ENCODE measurements around the gene HOXC6.

HOXC6 gene

DNA sequence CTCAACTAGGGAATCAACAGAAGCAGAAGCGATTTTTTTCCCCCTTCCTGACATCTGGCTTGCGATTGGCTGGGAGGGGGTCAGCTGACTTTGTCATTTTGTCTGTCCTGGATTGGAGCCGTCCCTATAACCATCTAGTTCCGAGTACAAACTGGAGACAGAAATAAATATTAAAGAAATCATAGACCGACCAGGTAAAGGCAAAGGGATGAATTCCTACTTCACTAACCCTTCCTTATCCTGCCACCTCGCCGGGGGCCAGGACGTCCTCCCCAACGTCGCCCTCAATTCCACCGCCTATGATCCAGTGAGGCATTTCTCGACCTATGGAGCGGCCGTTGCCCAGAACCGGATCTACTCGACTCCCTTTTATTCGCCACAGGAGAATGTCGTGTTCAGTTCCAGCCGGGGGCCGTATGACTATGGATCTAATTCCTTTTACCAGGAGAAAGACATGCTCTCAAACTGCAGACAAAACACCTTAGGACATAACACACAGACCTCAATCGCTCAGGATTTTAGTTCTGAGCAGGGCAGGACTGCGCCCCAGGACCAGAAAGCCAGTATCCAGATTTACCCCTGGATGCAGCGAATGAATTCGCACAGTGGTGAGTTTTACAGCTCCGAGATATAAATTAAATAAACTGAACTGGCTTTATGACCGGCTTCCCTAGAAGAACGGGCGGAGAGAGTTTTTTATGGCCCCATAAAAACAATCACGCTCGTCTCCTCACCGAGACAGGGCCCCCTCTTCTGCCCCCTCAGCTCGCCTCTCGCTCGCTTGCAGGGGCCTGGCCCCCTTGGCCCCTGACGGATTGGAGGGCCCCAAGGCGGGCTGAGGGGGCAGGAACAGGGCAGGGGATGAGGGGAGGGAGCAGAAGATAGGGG lies at the start of gene HOXC6:
HOXC6 (plus strand) TSS at position 127 of the 888 bp plus-strand sequence; CDS start at position 209, 82 bp downstream.
- DNase-seq, result peak; percentile 83

DNA sequence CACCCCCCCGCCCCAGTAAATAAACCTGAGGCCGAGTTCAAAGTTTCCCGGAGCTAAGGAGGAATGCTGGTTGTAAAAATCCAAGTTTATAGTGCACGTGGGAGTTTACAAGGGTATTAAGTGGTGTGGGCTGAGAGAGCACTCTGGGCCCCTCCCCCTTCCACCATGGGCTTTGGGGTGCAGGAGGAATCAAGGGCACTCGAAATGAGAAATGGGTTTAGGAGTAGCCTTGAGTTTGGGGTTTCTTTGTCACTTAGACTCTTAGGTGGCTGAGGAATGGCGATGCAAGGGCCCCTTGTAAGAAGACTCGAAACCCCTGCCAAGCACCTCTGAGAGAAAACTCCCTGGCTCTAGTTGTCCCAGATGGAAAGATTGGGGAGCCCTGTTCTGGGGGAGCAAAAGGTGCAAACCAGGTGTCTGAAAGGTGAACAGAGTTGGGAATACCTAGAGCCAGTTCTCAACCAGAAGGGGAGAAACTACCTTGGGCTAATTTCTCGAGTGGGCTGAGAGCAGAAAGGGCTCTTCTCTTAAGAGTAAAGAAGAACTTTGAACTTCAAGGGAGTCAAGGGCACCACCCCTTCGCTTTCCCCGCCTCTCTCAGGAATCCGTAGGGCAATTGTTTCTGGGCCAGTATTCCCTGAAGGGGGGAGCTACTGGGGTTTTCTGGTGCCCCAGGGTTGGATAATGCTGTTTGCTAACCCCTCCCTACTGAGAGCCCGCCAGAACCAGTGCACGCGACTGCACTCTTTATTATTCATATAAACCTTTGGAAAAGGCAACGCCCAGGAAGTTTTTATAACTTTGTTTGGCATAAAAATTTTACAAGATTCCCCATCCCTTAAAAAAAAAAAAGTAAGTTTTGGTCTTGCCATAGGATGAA lies 49.5 kb upstream of the HOXC6 start:
- no peak for DNase-seq

DNA sequence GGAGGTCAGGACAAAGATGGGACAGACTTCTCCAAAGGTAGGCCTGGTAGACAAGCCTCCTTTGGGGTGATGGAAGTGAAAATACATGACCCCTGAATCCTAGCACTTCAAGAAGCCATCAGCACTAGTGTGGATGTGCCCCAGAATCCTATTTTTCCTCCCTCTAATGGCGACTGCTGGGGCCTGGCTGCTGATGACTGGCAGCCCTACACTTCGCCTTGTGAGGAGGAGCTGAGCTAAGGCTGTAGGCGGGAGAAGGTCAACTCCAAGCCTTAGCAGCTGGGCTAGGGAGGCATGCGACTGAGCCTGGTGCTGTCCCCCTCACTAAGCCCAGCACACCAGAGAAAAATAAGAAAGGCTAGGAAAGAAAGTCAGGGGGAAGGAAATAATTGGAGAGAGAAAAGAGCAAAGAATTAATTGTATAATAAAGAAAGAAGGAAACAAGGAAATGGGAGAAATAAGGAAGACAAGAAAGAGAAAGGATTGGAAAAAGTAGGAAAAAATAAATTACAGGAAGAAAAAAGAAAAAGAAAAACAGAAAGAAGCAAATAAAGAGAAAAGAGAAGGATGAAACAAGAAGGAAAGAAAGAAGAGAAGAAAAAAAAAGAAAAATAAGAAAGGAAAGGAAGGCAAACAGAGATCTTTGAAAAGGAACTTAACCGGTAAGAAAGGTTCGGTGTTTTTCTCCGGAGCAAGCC lies 48.0 kb upstream of the HOXC6 start:
- DNase-seq, result no peak

DNA sequence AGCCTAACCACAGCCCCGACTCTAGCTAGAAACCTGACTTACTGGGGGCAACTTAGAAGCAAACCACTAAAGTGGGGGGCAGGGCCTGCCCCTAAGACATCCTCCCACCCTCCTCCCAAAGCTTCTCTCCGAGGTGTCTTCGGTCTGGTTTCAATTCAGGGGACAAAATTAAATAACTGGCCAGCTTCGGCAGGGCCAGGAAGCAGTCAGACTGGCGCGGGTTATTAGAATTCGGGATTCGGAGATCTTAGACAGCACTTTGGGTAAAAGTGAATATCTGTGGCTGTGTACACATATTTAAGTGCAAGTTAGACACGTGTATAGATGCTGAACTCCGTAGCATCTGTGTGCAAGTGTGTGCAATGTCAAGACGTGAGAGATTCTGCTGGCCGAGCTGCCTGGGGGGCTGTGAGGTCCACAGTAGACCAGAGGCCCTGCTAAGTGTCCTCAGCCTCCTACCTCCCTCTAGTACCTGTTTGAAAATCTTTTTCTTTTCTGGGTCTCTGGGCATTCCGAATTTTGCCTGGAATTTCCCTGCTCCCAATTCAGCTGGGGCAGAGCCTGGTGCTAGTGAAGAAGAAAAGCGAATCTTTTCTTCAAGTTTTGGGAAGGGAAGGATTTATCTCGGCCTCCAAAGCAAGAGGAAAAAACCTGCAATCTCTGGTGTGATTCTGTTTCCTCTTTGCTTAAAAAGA lies 47.3 kb upstream of the HOXC6 start:
- no peak for DNase-seq

DNA sequence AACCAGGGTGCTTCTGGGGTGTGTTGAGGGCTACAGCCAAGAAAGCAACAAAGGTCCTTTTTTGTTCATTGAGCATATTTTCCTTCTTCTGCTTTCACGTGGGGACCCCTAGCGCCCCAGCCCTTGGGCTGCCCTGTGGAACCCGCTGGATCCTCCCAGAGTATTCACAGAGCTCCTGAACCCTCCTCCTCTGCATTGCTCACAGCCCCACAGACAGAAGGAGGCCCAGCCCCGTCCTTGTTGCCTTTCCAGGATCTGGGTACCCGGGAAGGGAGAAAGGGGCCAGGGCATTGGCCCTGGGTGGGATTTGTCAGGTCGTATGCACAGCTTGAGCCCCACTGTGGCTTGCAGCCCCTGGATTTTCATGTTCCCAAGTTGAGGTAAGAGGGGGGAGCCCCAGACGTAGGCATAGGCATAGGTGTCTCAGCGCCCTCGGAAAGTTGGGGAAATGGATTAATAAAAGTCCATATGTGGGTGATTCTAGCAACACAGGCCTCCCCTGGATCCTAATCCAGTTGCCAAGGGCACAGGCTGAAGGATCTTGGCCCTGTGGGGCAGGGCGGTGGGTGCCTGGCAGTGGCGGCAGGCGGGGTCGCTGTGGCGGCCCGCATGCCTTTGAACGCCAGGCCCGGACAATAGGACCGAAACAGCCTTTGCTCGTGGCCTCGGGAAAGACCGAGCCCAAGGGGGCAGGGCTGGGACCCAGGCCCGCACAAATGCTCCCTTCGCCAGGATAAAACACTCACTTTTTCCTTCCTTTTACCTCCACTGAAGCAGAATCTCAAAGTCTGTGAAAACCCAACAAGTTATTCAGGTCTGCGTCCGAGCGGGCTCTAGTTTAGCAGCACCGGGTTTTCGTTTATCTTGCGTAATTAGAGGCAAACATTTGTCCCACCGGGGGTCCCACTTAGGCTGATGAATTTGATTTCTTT lies 46.3 kb upstream of the HOXC6 start:
- no peak for DNase-seq

DNA sequence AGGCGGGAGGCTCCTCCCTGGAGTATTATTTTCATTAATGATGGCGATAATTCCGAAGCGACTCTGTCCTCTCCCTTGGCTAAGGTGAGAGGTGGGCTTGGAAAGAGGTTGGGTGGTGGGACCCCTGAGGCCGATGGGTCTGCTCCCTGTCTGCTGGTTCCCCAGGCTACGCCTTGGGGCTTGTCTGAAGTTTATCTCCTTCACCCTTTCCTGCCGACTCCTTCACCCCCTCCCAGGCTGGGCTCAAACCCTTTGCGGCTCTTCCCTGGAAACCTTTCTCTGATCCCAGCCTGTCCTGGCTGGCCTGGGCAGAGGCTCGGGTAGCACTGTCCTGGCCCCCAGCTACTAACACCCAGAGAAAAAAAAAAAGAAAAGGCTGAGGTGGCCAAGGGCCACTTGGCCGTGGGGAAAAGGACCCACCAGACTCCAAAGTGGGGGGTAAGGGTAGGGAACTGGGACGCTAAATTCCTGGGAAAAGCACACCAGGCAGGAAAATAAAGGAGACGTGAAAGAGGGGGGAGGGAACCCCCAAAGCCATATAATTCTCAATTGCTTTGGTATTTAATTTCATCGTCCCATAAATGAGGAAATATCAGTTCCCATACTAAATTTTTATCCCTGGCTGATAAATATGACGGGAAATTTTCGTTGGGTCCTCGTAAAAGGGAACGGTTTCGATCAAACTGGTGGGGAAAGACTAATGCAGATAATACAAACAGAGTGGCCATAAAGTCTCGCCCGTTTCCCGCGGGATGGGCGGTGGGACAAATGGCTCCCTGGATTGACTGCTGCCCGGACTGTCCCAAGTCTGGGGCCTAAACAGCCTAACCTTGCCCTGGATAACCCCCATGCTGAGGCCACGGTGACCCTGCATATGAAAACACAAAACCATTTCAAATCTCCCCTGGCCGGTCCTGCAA lies 45.3 kb upstream of the HOXC6 start:
- DNase-seq, result no peak

DNA sequence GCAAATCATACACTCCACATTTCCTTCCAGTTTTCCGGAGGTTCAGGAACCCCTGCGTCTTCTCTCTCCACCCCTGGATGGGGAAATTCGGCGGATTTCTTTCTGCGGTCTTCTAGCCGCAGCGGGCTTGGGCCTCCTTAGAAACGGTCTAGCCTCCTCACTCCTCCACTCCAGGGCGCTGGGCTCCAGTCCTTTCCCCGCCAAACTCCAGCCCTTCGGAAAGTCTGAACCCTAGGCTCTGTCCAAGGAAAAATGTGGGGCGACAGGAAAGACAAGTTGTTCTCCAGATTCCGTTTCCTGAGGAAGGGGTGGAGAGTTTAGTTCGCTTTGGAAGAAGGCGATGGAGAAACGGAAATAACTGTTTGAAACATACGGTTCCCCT lies 44.7 kb upstream of the HOXC6 start:
- DNase-seq, result no peak

DNA sequence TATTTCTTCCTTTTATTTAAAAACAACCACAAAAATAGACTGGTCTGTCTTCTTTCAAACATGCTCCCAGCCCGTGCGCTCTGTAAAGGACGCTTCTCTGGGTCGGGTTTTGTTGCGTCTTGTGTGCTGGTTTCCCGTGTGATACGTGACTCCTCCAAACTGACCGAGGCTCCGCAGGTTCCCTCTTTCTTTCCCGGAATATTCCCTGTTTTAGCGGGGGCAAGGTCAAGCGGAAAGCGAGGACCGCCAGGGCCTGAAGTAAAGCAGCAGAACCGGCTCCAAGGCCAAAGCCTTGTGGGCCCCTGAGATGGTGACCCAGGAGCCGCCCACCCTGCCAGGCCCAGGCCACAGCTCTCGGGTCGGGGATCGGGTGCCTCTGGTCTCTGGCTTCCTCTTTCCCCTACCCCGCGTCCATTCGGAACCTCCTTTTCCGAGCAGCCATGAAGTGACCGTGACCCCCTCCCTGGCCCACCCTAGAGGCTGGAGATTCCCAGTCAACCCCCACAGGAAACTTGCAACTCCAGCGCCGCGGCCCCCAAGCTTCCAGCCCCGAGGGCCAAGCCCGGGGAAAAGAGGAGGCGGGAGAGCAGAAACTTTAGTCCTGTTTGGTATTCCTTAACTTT lies 44.2 kb upstream of the HOXC6 start:
- no peak for DNase-seq

DNA sequence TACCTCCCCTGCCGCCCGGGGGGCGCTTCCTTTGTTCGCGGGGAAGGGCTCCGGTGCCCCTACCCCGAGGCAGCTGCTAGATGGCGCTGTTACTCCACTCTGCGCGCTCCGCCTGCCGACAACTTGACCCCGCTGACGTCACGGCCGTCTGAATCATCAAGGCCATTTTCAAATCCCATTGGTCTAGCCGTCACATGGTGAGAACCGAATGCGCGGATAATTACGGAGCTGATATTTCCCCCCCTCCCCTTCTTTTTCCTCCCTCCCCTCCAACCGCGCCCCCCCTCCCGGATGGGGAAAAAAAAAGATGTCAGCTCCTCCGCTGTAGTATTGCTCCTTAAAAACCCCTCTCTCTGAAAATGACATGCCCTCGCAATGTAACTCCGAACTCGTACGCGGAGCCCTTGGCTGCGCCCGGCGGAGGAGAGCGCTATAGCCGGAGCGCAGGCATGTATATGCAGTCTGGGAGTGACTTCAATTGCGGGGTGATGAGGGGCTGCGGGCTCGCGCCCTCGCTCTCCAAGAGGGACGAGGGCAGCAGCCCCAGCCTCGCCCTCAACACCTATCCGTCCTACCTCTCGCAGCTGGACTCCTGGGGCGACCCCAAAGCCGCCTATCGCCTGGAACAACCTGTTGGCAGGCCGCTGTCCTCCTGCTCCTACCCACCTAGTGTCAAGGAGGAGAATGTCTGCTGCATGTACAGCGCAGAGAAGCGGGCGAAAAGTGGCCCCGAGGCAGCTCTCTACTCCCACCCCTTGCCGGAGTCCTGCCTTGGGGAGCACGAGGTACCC lies 43.1 kb upstream of the HOXC6 start, which contains the start of gene HOXC10:
HOXC10 (plus strand) TSS at position 246 of the 791 bp plus-strand sequence; CDS start at position 360, 114 bp downstream.
- peak; percentile 93 for DNase-seq

DNA sequence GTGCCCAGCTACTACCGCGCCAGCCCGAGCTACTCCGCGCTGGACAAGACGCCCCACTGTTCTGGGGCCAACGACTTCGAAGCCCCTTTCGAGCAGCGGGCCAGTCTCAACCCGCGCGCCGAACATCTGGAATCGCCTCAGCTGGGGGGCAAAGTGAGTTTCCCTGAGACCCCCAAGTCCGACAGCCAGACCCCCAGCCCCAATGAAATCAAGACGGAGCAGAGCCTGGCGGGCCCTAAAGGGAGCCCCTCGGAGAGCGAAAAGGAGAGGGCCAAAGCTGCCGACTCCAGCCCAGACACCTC lies 42.6 kb upstream of the HOXC6 start:
- no peak for DNase-seq

DNA sequence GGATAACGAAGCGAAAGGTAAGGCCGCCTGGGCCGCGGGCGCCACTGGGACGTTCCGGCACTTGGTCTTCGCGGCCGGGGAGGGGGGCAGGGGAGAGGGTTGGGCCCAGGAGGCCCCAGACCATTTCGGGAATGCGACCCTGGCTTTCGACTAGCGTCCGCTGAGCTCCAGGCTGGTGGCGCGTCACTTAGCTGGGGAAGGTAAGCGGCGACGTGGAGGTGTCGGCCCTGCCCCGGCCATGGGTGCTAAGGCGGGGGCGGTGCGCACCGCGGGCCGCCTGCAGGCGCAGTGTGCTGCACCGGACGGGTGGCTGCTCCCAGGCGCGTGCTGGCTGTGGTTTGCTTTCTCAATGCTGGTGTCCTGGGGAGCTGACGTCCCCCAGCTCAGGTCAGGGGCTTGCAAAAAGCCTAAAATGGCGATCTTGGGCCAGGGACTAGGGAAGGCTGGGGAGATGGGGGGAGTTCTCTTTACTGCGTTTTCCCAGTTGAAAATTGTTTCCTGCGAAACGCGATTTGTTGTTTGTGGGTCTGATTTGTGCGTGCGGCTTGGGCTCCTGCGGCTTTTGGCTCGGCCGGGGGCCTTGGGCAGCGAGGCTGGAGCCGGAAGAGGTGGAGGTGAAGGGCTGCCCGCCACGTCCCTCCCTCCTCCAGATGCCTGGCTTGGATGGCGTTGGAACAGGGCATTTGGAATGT lies 42.1 kb upstream of the HOXC6 start:
- no peak for DNase-seq

DNA sequence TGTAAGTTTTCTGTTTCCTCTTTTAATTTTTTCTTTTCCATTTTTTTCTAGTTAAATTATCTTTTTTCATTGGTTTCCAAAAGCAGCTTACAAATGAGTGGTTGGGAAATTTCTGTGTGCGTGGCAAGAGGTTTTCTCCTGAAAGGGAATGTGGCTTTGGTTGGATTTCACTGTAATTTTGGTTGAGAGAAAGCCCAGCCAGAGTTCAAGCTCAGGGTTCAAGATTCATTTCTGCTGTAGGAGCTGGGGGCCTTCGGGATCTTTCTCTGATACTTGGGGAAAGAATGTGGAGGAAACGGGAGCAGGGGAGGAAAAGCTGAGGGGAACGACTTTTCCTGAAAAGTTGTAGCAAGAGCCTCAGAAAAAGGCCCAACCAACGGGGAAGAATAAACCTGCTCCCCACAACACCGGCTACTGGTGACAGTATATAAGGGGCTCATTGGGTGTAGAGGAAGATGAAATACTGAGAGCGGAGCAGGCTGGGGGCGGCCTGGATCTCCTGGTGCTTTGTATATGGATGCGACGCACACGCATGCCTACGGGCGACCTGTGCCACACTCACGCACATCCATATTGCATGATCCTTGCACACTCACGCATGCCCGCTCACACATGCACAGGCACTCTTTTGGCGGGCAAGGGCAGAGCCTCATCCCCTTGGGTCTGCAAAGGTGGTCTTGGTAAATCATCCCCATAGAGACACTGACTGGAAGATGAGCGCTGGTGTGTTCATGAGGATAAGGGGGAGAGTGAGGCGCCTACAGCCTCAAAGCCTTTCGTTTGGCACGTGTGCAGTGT lies 41.4 kb upstream of the HOXC6 start:
- DNase-seq, result no peak

DNA sequence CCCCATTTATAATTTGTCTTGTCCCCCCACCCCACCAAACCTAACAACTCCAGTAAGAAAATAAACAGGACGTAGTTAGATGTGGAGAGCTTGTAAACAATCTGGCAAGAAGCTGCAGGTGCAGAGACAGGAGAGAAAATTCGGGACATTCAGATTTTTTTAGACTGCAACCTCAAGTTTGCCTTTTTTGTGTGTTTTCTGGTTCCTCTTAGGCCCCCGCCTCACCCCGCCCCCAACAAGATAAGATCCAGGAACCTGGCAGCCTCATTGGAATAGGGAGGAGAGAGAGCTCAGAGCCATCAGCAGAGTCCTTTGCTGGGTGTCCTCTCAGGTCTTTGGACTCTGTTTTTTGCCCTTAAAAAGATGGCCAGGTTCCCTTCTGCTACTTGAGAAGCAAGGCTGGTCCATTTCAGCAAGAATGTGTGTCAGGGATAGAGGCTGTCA lies 40.4 kb upstream of the HOXC6 start:
- DNase-seq, result no peak

DNA sequence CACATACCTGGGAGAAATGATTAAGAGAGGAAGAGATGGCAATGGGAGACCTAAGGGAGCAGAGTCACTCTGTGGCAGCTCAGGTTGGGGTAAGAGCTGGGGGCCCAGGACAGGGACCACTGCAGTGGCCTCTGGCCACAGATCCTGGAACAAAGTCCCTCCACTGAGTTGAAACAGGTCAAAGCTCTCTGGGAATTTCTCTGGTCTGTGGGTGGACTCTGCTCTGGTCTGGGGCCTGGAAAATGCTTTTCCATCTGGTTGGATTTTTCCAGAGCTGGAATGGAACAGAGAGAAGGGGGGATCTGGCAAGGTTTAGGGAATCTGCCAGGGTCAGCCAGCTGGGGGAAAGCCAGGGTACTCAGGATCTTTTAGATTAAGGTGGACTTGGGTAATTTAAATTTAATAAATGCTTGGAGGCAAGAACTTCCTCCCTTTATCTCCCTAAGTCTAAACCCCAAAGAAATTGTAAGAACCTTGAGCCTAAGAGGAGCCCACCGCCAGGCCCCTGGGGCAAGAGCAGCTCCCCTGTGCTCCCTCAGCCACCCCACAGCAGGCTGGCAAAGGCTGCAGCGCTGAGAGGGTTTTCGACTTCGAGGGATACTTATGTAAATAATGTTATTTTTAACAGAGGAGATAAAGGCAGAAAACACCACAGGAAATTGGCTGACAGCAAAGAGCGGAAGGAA lies 39.6 kb upstream of the HOXC6 start:
- DNase-seq, result no peak

DNA sequence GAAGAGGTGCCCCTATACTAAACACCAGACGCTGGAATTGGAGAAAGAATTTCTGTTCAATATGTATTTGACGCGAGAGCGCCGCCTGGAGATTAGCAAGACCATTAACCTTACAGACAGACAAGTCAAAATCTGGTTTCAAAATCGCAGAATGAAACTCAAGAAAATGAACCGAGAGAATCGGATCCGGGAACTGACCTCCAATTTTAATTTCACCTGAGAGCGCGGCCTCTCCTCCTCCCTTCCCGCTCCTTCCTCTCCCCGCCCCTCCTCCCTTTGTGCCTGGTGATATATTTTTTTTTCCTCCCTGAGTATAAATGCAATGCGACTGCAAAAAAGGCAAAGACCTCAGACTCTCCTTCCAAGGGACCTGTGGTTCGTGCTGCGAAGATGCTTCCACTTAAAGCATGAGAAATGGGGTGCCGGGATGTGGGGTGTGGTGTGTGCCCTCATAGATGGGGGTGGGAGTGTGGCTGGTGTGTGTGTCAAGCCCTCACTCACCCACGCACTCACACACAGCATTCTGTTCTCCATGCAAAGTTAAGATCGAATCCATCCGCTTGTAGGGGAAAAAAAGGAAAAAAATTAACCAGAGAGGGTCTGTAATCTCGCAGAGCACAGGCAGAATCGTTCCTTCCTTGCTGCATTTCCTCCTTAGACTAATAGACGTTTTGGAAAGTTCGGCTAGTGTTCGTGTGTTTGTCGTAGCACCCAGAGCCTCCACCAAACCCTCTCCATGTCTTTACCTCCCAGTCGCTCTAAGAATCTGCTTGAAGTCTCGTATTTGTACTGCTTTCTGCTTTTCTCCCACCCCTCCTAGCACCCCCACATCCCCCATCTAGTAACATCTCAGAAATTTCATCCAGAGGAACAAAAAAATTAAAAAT lies 38.8 kb upstream of the HOXC6 start:
- DNase-seq, result peak; percentile 64

All from fibroblast of skin of right biceps (primary cell).